GM20000 (cell line): Measurements from ENCODE around the gene PDCD1.
A peak's percentile ranks its signal among the peaks of the same experiment; 100 is the strongest.

ENCODE experiments used
- DNase-seq: peaks from one replicate; pipeline ENCODE4 v3.0.0; 2012; ENCODE audit warnings: low spot score
- TF ChIP-seq, protein P1 (sequence below): IDR thresholded peaks from 2 replicates; pipeline ENCODE4 v1.5.1; 2012; ENCODE audit warnings: mild to moderate bottlenecking, control low read depth; ENCODE audit errors: extremely low read depth, missing control alignments

The PDCD1 gene

DNA sequence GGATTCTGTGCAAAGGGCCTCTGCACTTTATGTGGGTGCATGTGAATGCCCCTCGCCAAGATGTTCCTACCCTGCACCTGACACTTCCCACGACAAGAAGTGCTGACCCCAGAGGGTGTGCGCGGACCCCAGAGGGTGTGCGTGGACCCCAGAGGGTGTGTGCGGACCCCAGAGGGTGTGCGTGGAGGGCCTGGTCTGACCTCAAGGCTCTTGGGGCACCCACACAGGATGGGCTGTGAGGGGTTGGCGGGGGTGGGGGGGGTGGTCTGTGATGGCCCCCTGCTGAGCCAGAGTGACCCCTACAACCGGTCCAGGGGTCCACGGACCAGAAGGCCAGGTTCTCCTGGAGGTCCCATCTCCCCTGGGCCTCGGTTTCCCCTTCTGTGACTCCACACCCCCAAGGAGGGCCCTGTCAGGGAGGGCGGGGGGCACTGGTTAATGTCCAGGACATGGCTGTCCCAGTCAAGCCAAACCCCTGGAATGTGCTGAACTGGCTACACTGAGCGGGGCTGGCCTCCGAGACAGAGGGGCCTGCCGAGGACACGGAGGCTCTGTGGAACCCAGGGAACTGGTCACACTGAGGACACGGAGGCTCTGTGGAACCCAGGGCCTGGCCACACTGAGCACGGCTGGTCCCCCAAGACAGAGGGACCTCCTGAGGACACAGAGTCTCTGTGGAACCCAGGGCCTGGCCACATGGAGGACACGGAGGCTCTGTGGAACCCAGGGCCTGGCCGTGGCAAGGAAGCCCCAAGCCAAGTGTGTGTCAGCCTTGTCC is 46.6 kb downstream of the PDCD1 start:
- peak; percentile 12 for DNase-seq
- TF ChIP-seq, protein P1, sequence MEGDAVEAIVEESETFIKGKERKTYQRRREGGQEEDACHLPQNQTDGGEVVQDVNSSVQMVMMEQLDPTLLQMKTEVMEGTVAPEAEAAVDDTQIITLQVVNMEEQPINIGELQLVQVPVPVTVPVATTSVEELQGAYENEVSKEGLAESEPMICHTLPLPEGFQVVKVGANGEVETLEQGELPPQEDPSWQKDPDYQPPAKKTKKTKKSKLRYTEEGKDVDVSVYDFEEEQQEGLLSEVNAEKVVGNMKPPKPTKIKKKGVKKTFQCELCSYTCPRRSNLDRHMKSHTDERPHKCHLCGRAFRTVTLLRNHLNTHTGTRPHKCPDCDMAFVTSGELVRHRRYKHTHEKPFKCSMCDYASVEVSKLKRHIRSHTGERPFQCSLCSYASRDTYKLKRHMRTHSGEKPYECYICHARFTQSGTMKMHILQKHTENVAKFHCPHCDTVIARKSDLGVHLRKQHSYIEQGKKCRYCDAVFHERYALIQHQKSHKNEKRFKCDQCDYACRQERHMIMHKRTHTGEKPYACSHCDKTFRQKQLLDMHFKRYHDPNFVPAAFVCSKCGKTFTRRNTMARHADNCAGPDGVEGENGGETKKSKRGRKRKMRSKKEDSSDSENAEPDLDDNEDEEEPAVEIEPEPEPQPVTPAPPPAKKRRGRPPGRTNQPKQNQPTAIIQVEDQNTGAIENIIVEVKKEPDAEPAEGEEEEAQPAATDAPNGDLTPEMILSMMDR, result no peak

DNA sequence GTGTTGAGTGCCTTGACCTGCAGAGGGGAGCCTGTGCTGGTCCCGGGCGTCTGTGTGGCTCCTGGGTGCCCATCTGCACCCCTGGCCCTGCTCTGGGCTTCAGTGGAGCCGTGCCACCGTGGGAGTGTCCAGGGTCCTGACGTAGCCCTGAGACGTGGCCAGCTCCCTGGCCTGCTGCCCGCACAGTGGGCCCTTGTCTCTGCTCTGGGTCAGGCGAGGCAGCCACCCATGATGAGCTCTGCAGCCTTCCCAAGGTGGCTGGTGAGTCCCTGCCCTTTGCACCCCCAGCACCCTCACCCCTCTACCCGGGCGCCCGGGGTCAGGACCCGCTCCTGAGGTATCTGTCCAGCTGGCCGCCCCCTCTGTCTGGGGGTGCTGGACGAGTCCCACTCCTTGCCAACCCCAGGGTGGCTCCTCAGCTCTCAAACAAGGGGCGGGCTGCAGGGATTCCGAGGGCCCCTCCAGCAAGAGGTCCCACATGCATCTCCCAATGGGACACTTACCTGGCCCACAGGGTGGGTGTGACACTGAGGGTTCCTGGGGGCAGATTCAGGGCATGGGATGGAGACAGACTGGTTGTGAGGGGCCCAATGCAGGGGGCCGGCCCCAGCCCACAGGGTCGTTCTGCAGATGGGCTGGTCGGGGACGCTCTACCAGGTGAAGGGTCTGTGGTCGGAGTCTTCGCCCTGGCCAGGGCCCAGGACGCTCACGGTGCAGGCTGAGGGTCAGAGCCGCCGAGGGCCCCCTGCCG is 47.3 kb downstream of the PDCD1 start:
- TF ChIP-seq, protein P1, result no peak
- peak; percentile 26 for DNase-seq

DNA sequence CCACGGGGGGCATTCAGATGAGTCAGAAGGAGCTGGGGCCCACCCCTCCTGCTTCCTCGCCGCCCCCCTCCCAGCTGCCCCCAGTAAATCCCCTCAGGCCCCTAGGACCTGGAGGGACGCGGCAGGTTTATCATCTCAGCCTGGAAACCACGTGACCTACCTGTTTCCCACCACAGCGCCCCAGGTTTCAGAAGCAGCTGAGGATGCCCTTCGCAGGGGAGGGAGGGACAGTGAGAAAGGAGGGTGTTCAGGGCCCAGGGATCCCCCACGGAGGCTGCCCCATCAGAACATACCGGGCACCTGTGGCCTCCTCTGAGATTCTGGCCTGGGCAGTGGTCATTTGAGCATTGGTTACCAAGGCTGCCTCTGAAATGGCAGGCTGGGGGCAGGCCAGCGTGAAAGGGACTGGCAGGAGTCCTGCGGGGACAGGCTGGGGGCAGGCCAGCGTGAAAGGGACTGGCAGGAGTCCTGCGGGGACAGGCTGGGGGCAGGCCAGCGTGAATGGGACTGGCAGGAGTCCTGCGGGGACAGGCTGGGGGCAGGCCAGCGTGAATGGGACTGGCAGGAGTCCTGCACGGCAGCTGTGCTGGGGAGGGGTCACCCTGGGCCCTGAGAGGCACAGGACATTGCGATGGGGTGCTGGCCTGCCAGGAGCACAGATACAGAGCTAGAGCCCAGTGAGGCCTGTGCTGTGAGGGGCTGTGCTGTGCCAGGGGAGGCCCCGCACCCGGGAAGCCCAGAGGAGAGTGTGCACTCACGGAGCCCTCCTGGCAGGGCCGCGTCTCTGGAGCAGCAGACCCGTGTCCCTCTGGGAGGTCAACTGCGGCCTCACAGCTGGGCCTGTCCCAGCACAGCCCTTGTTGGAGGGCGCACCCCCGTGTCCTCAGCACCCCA is 48.1 kb downstream of the PDCD1 start:
- DNase-seq, result peak; percentile 28
- TF ChIP-seq, protein P1, result no peak

DNA sequence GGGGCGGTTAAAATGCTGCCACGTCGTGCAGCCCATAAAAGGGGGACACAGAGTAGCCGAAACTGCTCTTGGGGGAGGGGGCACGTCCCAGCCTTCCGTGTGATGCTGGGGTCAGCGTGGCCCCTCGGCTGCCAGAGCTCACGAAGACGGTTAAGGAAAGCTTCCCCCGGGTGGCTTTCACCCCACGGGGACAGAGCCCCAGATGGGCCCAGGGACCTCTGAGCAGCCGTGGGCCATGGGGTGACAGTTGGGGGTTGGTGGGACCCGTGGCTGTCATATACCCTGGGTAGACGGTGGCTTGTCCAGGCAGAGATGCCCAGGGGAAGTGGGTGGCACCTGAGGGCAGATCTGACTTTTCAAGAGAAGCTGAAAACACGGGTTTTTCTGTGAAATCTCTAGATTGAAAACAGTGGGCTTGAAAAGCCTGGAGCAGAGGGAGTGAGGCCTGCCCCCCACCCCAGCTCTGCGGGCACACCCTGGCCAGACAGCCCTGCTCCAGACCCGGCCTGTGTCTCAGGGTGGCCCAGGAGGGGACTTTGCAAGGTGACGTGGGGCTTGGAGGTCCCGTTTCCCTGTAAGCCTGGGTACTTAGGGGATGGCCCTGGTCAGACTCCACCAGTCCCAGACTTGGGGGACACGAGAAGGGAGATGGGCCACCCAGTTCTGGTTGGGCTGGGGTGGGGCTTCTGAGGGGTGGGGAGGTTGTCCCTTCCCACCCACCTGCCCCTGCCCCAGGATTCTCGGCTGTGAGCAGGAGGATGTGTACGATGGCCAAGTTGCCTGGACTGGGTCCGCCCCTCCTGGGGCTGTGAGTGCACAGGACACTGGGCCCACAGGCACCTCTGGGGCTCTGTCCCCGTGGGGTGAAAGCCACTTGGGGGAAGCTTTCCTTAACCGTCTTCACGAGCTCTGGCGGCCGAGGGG is 49.0 kb downstream of the PDCD1 start:
- TF ChIP-seq, protein P1, result no peak
- DNase-seq, result peak; percentile 35

DNA sequence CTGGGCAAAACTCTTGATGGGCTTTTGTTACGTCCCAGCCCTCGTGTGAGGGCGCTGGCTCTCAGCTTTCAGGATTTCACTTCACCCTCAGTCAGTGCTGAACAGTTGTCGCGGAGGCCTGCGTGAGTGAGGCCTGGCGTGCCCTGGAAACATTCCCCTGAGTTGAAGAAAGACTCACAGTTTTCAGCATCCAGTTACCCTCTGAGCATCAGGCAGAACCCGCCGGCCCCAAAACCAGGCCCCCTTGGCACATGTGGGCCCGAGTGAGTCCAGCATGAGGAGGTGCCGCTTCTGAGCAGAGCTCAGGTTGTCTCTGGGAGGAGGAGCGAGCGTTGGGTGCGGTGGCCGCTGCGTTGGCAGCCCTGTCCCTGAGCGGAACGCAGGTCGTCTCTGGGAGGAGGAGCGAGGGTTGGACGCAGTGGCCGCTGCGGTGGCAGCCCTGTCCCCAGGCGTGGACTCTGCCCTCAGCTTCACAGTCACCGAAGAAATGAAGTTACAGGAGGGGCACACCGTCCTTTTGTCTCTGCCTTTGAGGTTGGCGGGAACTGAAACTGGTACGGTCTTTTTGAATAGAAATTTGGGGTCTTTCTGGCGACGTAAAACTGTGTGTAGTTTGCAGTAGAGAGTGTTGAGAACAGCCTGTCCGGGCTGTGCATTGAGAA is 49.8 kb downstream of the PDCD1 start, which contains the start of gene NEU4:
Gene NEU4, plus strand, starts transcription at position 473 of the 662 bp plus-strand sequence. CDS start 5,292 bp downstream, outside the sequence.
- peak; percentile 10 for DNase-seq
- TF ChIP-seq, protein P1, result no peak
